Astrocyte of the spinal cord (primary cell): Measurements from ENCODE around the gene EFR3B.

Experiments used
- DNase-seq: peaks from one replicate; pipeline ENCODE4 v3.0.0; 2011; ENCODE audit warnings: low read depth, low spot score
- H3K4me3 ChIP-seq: 2 replicates; pipeline ENCODE4 v1.5.1; 2011; ENCODE audit warnings: low read depth, mild to moderate bottlenecking, low read length, moderate library complexity
- in situ Hi-C: cut with HindIII; loops from 2 replicates; pipeline ENCODE4 v1.10.0; 2017; ENCODE audit warnings: low sequenced_read_pairs
- TF ChIP-seq, protein P1 (sequence below): IDR thresholded peaks from 2 replicates; pipeline ENCODE4 v1.5.1; 2012; ENCODE audit warnings: low read depth, mild to moderate bottlenecking, low read length, inconsistent platforms

EFR3B gene

DNA sequence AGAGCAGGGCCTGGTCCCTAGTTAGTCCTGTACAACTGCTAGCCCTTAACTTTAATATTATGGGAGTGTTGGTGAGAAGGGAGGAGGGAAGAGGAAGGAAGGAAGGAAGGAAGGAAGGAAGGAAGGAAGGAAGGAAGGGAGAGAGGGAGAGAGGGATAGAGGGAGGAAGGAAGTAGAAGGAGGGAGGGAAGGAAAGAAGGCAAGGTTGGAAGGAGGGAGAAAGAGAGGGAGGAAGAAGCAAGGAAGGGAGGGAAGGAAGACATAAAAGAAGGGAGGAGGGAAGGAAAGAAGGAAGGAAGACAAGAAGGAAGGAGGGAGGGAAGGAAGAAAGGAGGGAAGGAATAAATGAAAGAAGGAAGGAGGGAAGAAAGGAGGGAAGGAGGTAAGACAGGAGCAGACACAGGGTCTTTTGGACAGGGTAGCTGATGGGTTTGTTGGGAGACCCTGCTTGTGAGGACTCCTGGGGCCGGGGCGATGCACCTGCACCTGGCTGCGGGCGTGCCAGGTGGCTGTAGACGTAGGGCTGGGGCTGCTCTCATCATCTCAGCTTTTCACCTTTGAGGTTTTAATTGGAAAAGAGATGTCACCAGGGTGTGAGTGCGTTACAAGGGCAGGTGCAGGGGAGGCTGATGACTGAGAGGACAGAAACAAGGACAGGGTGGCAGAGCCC is 132.5 kb downstream of the EFR3B start:
- no peak for DNase-seq
- H3K4me3 ChIP-seq, result no peak overlapping the region
- in situ Hi-C loops, result no loop called here
- TF ChIP-seq, protein P1, sequence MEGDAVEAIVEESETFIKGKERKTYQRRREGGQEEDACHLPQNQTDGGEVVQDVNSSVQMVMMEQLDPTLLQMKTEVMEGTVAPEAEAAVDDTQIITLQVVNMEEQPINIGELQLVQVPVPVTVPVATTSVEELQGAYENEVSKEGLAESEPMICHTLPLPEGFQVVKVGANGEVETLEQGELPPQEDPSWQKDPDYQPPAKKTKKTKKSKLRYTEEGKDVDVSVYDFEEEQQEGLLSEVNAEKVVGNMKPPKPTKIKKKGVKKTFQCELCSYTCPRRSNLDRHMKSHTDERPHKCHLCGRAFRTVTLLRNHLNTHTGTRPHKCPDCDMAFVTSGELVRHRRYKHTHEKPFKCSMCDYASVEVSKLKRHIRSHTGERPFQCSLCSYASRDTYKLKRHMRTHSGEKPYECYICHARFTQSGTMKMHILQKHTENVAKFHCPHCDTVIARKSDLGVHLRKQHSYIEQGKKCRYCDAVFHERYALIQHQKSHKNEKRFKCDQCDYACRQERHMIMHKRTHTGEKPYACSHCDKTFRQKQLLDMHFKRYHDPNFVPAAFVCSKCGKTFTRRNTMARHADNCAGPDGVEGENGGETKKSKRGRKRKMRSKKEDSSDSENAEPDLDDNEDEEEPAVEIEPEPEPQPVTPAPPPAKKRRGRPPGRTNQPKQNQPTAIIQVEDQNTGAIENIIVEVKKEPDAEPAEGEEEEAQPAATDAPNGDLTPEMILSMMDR, result no peak

DNA sequence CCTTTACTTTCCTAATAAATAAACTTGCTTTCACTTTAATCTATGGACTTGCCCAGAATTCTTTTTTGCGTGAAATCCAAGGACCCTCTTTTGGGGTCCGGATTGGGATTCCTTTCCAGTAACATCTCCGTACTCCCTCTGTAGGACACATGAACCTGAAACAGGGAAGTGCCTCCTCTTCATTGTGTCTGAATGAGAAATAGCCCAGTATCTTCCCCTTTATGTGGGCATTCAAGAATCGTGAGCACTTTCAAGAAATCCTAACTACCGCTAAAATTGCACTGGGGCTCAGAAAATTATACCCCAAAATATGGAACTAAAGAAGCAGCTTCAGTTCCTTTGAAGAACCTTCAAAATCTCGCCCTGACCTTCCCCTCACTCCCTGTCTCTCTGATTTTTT is 134.3 kb downstream of the EFR3B start:
- in situ Hi-C loops, result no loop called here
- H3K4me3 ChIP-seq, result no peak overlapping the region
- DNase-seq, result no peak
- TF ChIP-seq, protein P1, result no peak

DNA sequence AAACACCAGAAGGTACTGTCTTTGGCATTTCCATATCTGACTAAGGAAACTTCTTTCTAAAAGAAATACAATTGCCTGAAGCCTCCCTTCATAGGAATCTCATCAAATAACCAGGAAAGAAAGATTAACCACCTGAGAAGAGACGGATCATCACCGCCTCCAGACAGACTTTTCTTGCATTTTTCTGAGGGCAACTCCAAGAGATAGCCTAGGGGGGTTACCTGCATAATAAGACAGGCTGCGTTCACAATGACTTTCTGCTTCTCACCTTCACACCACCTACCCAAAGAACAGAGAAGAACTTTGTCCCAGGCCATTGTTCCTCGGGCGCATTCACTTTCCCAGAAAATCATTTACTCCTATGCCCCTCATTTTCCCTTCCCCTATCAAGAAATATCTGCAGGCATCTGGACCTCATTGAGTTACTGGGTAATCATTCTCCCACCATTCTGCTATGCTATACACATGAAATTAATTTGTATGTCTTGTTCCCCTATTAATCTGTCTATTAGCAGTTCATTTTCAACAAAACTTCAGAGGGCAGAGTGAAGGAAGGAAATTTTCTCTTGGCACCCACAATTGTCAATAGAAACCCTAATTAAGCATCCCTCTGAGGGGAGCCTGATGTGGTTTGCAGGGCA is 134.8 kb downstream of the EFR3B start:
- TF ChIP-seq, protein P1, result no peak
- in situ Hi-C loops, result no loop called here
- no peak for DNase-seq
- H3K4me3 ChIP-seq, result no peak overlapping the region

DNA sequence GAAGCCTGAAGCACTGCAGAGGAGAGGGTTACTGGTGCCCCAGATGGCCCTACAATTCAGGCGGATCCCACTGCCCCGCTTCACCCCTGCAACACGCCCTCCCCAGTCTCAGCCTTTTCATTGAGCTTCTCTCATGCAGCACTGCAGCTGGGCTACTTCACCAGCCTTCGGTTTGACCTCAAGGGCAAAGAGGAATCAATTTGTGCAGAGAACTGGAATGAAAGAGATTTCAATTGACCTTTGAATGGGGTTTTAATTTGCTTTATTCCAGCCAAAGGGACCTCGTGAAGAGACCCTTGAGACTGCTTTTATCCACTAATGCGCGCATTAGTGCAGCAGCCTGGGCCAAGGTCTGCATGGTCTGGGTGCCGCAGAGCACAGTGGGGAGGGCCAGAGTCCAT is 135.3 kb downstream of the EFR3B start:
- in situ Hi-C loops, result no loop called here
- TF ChIP-seq, protein P1, result no peak
- no peak overlapping the region for H3K4me3 ChIP-seq
- no peak for DNase-seq

DNA sequence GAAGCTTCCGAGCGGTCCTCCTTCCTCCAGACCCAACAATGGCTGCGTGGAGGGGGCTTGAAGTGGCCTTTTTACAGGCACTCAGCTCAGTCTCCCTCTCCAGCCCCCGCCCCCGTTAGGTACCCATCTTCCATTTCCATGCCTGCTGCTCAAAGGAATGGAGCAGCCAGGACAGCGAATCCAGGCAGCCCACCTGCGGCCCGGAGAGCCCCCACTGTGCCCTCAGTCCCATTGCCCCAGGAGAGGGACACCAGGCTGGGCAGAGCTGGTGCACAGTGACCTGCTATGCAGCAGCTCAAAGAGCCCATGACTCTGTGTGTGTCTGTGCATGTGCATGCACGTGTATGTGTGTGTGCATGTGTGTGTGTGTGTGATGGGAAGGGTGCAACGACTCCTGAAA is 137.1 kb downstream of the EFR3B start:
- no peak for DNase-seq
- TF ChIP-seq, protein P1, result no peak

DNA sequence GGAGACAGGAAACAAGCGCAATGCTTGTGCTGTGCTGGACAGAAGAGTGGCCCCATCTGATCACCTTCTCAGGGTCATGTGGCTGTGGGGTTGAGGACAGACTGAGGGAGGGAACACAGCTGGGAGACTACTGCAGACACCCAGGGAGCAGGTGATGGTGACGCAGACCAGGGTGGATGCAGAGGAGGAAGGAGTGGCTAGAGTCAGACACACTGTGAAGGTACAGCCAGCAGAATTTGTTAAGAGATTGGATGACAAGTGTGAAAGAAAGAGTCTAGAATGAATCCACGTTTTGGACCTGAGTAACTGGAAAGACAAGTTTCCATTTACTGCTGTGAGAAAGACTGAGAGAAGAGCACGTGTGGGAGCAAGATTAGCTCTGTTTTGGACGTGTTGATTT is 142.4 kb downstream of the EFR3B start:
- DNase-seq, result no peak
- TF ChIP-seq, protein P1, result no peak
- in situ Hi-C loops, result no loop called here
- H3K4me3 ChIP-seq, result no peak overlapping the region

More for the DNA sequence above, 137.1 kb downstream of the EFR3B start:
- H3K4me3 ChIP-seq, result no peak overlapping the region
- in situ Hi-C loops, result no loop called here
